Measurements from ENCODE around the gene MPHOSPH10. TPM values are rescaled to one million over a fixed set of nuclear protein-coding genes. Genes with fewer than 3 reads are reported as not detected.

Gene MPHOSPH10
- total and polyA plus RNA-seq, 2 of the 13 experiments (the other 11 are each of a cell fraction or from before 2014, with no cell fraction given): 37.8 to 137 TPM

GRCh38 chr2:71151620-71152019 lies 21.2 kb downstream of the MPHOSPH10 start:
- WGBS (ENCODE audit: low lambda C conversion rate): 100% methylated on average over 1 of the region's 1 CpG
- ATAC-seq (peak; percentile 72), FAIRE-seq (no peak), DNase-seq (ENCODE audit: low spot score) (no peak)
- Histone ChIP-seq H3K9ac (ENCODE audit: insufficient read depth, low read depth, low read length) (no peak overlapping the region), H3K9me3 (ENCODE audit: low read length) (no peaks in the 10 kb centered on the region), H3K4me3 (replicated peaks in 1 of 3; ENCODE audit: insufficient read depth in 1 of 3, low read depth in 2 of 3, low read length in 3 of 3) (no peak overlapping the region), H3K4me1 (ENCODE audit: insufficient read depth, low read length) (no peaks in the 10 kb centered on the region), H3K36me3 (replicated peaks in 1 of 2; ENCODE audit: control insufficient read depth in 1 of 2, insufficient read depth in 2 of 2, low read length in 2 of 2) (peaks cover 17 to 35% of the 10 kb centered on the region in 2 experiments), H3K27me3 (ENCODE audit: control insufficient read depth in 1 of 2, insufficient read depth in 2 of 2, low read length in 2 of 2) (peaks cover 0 to 15% of the 10 kb centered on the region in 2 experiments; a peak in 3 of 5 replicates), H4K20me1 (ENCODE audit: insufficient read depth, low read length) (peaks cover 8% of the 10 kb centered on the region), H2AFZ (ENCODE audit: low read length) (no peak overlapping the region), H3K79me2 (ENCODE audit: insufficient read depth, low read length) (no peaks in the 10 kb centered on the region), H3K4me2 (ENCODE audit: low read depth, low read length) (no peak overlapping the region), H3K27ac (ENCODE audit: extremely low read length, insufficient read depth, low read length) (no peak overlapping the region)
- POLR2A ChIA-PET: interaction anchor here (3.3 kb wide), 1 partner anchor 21 kb away, joined by 13 read pairs; the partner anchor contains the start of genes MCEE and MPHOSPH10
- in situ Hi-C loops (cut with HindIII; ENCODE audit: extremely low pct_ligation_motif_present, low pct_unique_long_range_greater_than_20kb): no loop called here
- CTCF ChIA-PET (ENCODE audit: low intra/inter-chr PET ratio, low total read pairs): no interaction called here
- BruUV-seq (replicated peaks): no TSS peak
- intact Hi-C loops (cut with micrococcal nuclease; ENCODE audit: unreplicated experiment): no loop called here
- TF ChIP-seq BCL3 (CRISPR knock-in tag; IDR thresholded peaks at IDR 0.05) (0 out of 2 replicates have a peak, but pooled peaks have one; percentile 28), ATF7-NPFF (CRISPR knock-in tag; IDR thresholded peaks at IDR 0.05; ENCODE audit: low read depth) (no peak), ZNF607 (CRISPR knock-in tag; IDR thresholded peaks at IDR 0.05; ENCODE audit: borderline replicate concordance) (no peak), STAT6 (CRISPR knock-in tag; IDR thresholded peaks at IDR 0.05; ENCODE audit: borderline replicate concordance) (no peak), ZNF687 (CRISPR knock-in tag; IDR thresholded peaks at IDR 0.05) (0 out of 2 replicates have a peak, but pooled peaks have one; percentile 14), SNAI1 (CRISPR knock-in tag; IDR thresholded peaks at IDR 0.05; ENCODE audit: borderline replicate concordance) (no peak), RAD21 (CRISPR knock-in tag; IDR thresholded peaks at IDR 0.05) (peak; percentile 30; the same call in 1 of the 2 replicates), ZNF747 (CRISPR knock-in tag; IDR thresholded peaks at IDR 0.05; ENCODE audit: borderline replicate concordance) (no peak), AGO2 (optimal IDR thresholded peaks at IDR 0.05; ENCODE audit: low read depth, low read length) (peak; percentile 31), PHF5A (CRISPR knock-in tag; IDR thresholded peaks at IDR 0.05; ENCODE audit: low read depth, unreplicated experiment) (no peak), CSRNP1 (CRISPR knock-in tag; IDR thresholded peaks at IDR 0.05) (no peak), ZZZ3 (CRISPR knock-in tag; IDR thresholded peaks at IDR 0.05; ENCODE audit: borderline replicate concordance) (no peak), ZNF567 (CRISPR knock-in tag; IDR thresholded peaks at IDR 0.05; ENCODE audit: borderline replicate concordance) (no peak)
